Measurements from ENCODE around the gene KCNT2. TPM values are rescaled to one million over a fixed set of nuclear protein-coding genes. Genes with fewer than 3 reads are reported as not detected.

The KCNT2 gene
- total RNA-seq, 1 experiment from 2014 or later: not detected

GRCh38 chr1:196405839-196406238 lies 202.4 kb downstream of the KCNT2 start:
- Histone ChIP-seq H3K4me1 (ENCODE audit: control insufficient read depth in 1 of 2, insufficient read depth in 2 of 2, low read length in 2 of 2) (no peaks in the 10 kb centered on the region), H3K9ac (ENCODE audit: low read length) (no peak overlapping the region), H3K27ac (ENCODE audit: low read depth, low read length) (no peak overlapping the region), H3K79me2 (ENCODE audit: insufficient read depth, low read length) (no peaks in the 10 kb centered on the region), H3K4me2 (ENCODE audit: low read length) (no peak overlapping the region), H3K9me3 (ENCODE audit: control insufficient read depth in 1 of 2, insufficient read depth in 1 of 2, low read depth in 1 of 2, low read length in 2 of 2) (no peaks in the 10 kb centered on the region), H3K36me3 (ENCODE audit: control insufficient read depth in 1 of 2, insufficient read depth in 2 of 2, low read length in 2 of 2) (no peaks in the 10 kb centered on the region), H4K20me1 (ENCODE audit: insufficient read depth) (no peaks in the 10 kb centered on the region), H3K27me3 (ENCODE audit: insufficient read depth, low read length) (no peaks in the 10 kb centered on the region), H2AFZ (ENCODE audit: low read depth, low read length, poor library complexity, severe bottlenecking) (no peak overlapping the region), H3K9me2 (ENCODE audit: insufficient read depth) (no peaks in the 10 kb centered on the region), H3K4me3 (replicated peaks in 1 of 2; ENCODE audit: low read depth in 1 of 2, low read length in 2 of 2) (no peak overlapping the region)
- intact Hi-C loops (cut with micrococcal nuclease): no loop called here
- no peak for DNase-seq (ENCODE audit: low read depth, low spot score)
- TF ChIP-seq SRF (IDR thresholded peaks at IDR 0.05; ENCODE audit: low read depth) (no peak), EZH2phosphoT487 (IDR thresholded peaks at IDR 0.05; ENCODE audit: borderline replicate concordance) (no peak), ZBTB33 (IDR thresholded peaks at IDR 0.05; ENCODE audit: extremely low read depth, insufficient replicate concordance, low read length) (no peak)
- no TSS peak for BruUV-seq (replicated peaks)
- RAD21 ChIA-PET (ENCODE audit: low non-redundant PET in 1 of 2, low total read pairs in 2 of 2, uncharacterized antibody in 2 of 2, unreplicated experiment in 2 of 2): no interaction called here
- CTCF ChIA-PET: no interaction called here
- no peak for ATAC-seq
- POLR2A ChIA-PET: no interaction called here

- H3K79me2 ChIP-seq (ENCODE audit: insufficient read depth, low read length): no peaks in the 10 kb centered on the region
- no peaks in the 10 kb centered on the region for H4K20me1 ChIP-seq (ENCODE audit: insufficient read depth)
- no peaks in the 10 kb centered on the region for H3K27me3 ChIP-seq (ENCODE audit: insufficient read depth, low read length)
- no peaks in the 10 kb centered on the region for H3K4me1 ChIP-seq (ENCODE audit: control insufficient read depth in 1 of 2, insufficient read depth in 2 of 2, low read length in 2 of 2)
- no peak overlapping the region for H3K27ac ChIP-seq (ENCODE audit: low read depth, low read length)
- no peak for ATAC-seq
- no peaks in the 10 kb centered on the region for H3K36me3 ChIP-seq (ENCODE audit: control insufficient read depth in 1 of 2, insufficient read depth in 2 of 2, low read length in 2 of 2)
- ChIA-PET CTCF (no interaction called here), RAD21 (ENCODE audit: low non-redundant PET in 1 of 2, low total read pairs in 2 of 2, uncharacterized antibody in 2 of 2, unreplicated experiment in 2 of 2) (no interaction called here), POLR2A (no interaction called here)
- no peaks in the 10 kb centered on the region for H3K9me3 ChIP-seq (ENCODE audit: control insufficient read depth in 1 of 2, insufficient read depth in 1 of 2, low read depth in 1 of 2, low read length in 2 of 2)
- DNase-seq (ENCODE audit: low read depth, low spot score): no peak
- no peak for TF ChIP-seq SRF (IDR thresholded peaks at IDR 0.05; ENCODE audit: low read depth)
- TF ChIP-seq POLR2AphosphoS5 (IDR thresholded peaks at IDR 0.05; ENCODE audit: low read depth, low read length): no peak
- TF ChIP-seq FOSL1 (IDR thresholded peaks at IDR 0.05; ENCODE audit: low read depth): no peak
- intact Hi-C loops (cut with micrococcal nuclease): no loop called here
- no peak overlapping the region for H3K4me2 ChIP-seq (ENCODE audit: low read length)
- no TSS peak for BruUV-seq (replicated peaks)
- no peaks in the 10 kb centered on the region for H3K9me2 ChIP-seq (ENCODE audit: insufficient read depth)
- H2AFZ ChIP-seq (ENCODE audit: low read depth, low read length, poor library complexity, severe bottlenecking): no peak overlapping the region
- H3K9ac ChIP-seq (ENCODE audit: low read length): no peak overlapping the region
- H3K4me3 ChIP-seq (replicated peaks in 1 of 2; ENCODE audit: low read depth in 1 of 2, low read length in 2 of 2): no peak overlapping the region
Measured at GRCh38 chr1:196403803-196404690, 204.2 kb downstream of the KCNT2 start.

All from HCT116 (cell line).